HL-60/S4 (cell line): ENCODE results near the gene CSPG4.

ENCODE experiments used
- in situ Hi-C: fragments of 300-500 bp; cut with MboI; formaldehyde crosslinking; loops from 2 replicates; pipeline ENCODE4 v1.14.3; 2022; ENCODE audit warnings: low sequenced_read_pairs

CSPG4 gene

DNA sequence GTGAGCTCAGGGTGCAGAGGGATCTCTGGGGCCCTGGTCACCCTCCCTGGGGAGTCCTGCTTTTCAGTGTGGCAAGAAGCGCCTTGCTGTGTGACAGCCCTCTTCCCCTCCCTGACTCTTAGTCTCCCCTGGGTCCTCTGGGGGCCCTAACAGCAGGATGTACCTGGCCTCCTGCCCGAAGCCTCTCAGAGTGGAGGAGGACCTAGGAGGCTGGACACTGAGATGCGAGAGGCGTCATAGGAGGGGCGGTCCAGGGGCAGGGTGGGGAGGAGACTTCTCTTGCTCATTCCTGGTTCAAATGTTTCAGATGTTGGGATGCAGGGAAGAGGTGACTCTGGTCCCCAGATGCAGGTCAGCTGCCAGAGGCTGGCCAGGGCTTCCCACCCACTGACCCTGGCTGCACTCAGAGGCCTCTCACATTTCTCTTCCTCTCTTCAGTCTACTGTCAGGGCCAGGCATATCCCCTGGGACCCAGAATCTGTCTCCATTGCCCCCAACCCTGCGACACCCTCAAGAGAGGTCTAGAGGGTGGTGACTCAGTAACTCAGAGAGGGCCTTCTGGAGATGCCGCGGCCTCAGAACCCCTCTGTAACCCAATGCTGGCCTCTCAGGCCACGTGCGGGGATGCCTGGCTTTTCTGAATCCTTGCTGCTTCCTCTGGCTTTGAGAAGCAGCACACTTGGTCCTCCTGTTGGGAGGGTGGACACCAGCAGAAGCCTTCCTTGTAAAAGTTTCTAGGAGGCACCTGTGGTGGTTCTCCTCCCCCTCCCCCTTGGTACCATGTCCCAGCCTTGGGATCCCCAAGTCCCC lies 39.0 kb downstream of the CSPG4 start:
- in situ Hi-C loops = loop anchor here (10.0 kb wide), 1 partner anchor 449 kb away; no protein-coding TSS in a partner anchor

DNA sequence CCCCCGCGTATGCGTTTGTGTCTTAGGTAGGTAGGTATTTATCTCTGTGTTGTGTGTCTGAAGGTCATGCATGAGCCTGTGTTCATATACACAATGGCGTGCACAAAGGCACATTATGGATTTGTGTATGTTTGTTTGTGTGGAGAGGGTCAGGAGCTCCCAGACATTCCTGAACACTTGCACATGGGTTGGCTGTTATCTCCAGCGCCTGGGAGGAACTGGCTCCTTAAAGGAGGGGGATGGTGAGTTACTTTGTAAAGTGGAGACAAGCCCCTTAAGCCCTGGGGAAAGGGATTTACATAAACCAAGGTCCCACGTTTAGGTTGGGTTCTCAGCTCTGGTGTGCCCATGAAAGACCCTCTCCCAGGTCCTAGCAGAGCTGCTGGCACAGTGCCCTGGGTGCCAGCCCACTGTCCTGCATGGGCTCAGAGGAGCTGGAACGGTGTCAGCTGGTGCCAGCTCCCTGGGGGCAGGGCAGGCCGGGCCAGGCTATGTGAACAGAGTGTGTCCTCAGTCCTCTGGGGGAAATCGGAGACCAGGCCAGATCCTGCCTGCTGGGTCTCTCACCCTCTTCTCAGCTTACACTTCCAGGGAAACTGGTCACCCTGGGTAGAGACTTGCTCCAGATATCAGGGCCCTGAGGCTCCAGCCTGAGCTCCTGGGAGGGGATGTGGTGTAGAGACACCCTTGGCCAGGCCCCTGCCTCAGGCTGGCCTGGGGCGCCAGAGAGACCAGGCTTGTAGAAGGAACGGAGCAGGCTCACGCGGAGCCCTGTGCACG lies 39.8 kb downstream of the CSPG4 start:
- in situ Hi-C loops = loop anchor here (10.0 kb wide), 1 partner anchor 448 kb away; no protein-coding TSS in a partner anchor

DNA sequence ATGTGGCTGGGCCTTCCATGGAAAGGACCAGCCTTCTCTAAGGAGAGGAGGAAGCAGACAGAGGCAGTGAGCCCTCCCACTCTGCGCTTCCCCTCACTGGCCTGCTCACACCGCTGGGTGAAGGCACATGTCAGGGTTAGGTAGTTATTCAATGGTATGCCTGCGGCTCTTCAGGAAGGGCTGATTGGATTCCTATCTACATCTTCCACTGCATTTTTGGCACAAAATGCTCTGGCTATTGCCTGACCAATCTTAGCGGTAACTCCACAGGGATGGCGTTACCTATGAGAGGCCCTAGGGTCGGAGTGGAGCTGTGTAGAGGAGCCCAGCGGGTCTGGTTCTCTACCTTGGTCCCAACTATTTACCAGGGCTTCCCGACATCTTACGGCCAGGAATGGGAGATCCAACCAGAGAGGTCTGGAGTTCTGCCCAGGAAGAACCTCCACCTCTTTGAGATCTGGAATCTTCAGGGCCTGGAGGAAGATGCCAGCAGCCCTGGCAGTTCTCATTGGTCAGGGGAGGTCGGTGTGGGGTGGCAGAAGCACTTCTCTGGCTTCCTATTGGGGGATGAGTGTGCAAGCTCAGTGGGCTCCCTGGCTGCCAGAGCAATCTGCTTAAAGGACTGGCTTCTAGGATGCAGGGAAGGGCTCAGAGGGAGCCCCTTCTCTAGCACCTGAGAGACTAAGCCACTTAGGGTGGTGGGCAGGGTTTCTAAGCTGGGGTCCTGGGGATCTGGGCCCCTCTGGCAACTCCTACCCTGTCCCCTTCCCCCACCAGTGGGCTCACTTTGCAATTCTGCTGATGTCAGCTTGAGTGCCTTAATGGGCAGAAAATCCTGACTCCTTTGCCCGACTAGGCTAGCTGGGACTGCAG lies 40.7 kb downstream of the CSPG4 start:
- in situ Hi-C loops = loop anchor here (10.0 kb wide), 1 partner anchor 447 kb away; no protein-coding TSS in a partner anchor

DNA sequence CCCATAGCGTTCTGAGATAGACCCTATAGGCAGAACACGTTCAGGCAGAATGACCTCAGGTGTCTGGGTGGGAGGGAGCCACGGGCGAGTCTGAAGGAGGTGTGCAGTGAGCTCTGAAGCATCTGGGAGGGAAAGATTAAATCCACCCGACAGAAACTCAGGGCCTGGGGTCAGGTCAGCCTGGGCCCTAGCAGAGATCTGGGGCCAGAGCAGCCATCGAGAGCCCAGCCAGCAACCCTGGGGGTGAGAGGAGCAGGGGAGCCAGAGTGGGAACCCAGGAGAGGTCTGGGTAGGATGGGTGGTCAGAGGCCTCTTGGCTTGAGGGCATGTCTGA lies 42.8 kb downstream of the CSPG4 start:
- in situ Hi-C loops = loop anchor here (10.0 kb wide), 1 partner anchor 445 kb away; no protein-coding TSS in a partner anchor

DNA sequence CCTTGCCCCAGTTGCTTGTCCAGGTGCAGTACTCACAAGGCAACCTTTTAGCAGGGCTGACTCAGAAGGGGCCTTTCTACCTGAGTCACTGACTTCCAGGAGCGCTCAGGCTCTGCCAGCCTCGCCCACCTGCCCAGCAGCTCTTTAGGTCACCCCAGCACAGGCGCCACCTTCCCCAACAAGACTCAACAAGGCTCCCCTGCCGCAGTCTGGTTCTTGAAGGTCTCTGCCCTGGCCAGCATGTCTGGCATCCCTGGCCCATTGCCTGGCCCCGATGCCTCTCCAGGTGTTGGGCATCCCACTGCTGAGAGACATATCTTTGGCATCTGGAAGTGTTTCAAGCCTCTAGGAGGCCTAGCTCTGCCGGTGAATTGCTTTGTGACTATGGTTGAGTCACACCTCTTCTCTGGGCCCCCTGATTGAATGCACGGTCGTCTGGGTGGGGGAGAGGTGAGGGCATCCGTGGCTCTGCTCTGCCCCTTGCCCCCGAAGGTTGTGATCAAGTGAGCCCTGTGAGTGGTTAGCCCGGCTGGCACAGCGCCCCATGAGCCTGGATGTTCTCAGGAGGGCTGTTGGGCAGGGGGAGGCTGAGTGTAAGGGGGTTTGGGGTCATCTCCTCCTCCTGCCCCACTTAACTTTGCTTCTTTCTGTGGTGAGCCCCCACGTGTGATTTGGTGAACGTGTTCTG lies 43.3 kb downstream of the CSPG4 start:
- in situ Hi-C loops = no loop called here

DNA sequence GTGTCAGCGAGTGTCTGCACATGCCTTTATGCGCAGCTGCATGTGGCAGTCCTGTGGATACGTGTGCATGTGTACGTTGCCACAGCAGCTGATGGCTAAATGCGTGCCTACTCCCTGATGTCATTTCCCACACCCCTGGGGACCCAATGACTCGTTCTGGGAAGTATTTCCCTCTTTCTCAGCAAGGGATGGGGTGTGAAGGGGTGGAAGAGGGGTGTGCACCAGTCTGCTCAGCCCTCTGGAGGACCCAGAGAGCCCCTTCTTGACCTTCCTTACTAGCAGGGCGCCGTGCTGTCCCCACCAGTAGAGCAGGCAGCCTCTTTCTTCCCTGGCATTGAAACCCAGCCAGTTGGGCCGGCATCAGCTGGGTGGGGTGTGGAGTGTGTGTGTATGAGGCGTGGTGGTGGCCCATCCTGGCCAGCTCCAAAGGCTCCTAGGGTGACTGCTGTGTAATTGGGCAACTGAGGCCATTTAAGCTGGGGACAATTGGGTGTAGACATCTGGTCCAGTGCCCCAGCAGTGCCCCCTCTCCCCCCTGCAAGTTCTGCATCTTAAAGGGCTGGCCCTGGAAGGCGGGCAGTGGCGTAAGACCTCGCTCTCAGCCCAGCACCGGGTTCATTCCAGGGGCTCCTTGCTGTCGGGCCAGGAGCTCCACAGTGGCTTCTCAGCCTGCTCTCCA lies 45.7 kb downstream of the CSPG4 start:
- in situ Hi-C loops = no loop called here

DNA sequence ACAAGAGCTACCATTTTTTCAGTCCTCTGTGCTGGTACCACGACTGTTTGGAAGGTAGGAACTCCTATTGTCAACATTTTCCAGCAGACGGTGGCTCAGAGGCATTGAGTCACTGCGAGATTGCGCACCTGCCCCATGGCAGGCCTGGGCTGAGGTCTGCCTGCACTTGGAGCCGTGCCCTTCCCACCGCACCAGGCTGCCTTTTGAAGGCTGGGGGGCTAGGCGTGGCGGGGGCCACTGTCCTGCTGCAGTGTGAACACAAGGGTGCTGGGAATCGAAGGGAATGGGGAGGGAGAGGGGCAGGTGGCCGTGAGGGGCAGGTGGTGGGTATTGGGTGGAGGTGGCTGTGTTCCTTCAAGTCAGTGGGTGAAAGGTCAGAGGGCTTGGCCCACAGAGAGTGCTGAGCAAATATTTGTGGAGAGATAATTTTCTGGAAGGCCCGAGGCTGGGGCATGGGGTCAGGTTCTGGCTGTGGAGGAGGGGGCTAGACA lies 48.7 kb downstream of the CSPG4 start:
- in situ Hi-C loops = no loop called here

DNA sequence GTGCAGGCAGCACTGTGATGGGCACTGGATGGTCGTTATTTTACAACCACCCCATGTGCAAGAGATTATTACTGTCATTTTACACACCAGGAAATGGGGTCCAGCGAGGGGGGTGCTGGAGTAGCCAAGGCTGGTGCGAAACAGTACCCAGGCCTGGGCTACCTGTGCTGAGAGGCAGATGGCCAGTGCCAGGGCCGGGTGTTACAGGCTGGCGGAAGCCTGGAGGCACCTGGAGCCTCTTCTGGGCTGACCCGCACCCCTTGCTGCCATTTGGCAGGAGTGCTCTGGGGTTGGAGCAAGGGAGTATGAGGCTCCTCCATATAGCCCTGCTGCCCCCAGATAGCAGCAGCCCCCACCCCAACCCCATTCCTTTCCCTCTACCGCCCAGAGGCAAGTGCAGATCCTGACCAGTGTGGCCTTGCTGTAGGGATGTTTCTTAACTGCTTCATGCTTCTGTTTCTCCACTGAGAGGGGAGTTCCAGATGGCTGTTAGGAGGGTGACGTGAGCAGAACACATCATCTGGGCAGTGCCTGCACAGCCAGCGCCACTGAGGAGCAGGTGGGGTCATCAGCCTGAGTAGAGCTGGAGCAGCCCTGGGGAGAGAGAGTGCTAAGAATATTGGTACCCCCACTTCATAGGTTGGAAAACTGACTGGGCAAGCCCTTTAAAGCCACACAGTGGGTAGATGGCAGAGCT lies 49.7 kb downstream of the CSPG4 start:
- in situ Hi-C loops = no loop called here

DNA sequence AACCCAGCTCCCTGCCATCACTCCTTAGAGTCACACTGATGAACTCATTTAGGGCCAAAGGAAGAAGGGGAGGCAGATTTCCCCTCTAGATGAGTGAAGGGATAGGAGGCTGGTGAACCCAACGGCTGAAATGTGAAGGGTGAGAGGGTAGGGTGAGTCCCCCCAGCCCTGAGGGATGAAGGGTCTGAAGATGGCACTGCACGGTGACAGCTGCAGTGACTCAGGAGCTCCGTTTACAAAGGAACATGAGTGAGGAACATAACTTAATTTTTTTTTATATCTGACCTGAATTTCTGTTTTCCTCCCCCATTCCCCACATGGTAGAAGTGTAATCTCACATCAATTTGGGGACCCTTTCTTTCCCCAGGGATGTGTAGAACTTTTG lies 50.9 kb downstream of the CSPG4 start:
- in situ Hi-C loops = no loop called here

DNA sequence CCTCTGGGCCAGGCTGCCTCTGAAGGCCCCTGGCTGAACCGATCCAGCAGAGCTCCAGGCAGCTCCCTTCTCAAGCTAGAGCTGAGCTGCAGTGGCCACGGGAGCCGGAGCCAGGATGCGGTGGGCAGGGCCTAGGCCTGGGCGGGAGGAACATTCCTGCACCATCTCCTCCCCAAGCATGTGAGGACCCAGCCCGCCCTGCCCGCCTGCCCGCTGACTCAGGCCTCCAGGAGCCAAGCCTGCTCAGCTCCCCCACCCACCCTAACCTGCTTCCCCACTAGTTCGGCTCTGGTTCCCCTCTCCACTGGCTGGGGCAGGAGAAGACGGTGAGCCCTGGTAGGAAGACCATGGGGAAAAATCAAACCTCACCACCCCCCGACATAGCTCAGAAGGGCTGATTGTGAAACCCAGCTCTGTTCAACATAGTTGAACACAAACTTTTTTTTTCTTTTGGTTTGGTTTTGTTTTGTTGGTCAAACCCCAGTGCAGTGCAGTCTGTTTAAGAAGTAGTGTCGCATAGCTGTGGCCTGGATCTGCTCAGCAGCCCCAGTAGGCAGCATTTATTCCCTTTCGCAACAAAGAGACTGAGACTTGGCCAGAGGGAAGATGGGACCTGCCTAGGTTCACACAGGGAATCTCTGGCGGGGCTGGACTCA lies 51.4 kb downstream of the CSPG4 start:
- in situ Hi-C loops = no loop called here

DNA sequence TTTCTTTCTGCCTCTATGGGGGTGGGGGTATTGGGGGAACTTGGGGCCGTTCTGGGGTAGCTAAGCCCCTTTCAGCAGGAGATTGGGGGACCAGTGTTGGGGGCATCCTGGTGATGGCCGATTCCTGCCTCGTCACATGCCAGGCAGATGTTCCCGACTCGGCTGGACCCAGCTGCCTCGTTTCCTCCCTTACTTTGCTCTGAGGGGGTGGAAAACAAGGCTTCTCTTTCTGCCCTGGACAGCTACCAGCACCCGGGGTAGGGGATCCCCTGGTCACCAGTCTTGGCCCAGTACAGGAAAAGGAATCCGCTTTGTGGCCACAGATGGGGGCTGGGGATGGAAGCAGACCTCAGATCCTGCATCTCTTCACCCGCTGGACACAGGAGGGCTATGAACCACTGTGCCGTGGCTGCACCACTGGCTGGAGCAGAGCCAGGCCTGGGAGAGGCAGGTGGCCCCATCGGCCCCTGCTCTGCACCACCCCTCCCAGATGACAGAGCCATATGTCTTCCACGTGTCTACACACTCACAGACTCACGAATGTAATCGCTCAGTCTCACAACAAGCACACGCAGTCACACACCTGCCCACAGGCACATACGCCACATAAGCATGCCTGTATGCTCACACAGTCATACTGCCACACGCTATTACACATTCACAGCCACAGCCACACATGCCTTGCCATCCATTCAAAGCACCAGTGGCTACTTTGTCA lies 52.6 kb downstream of the CSPG4 start:
- in situ Hi-C loops = no loop called here

DNA sequence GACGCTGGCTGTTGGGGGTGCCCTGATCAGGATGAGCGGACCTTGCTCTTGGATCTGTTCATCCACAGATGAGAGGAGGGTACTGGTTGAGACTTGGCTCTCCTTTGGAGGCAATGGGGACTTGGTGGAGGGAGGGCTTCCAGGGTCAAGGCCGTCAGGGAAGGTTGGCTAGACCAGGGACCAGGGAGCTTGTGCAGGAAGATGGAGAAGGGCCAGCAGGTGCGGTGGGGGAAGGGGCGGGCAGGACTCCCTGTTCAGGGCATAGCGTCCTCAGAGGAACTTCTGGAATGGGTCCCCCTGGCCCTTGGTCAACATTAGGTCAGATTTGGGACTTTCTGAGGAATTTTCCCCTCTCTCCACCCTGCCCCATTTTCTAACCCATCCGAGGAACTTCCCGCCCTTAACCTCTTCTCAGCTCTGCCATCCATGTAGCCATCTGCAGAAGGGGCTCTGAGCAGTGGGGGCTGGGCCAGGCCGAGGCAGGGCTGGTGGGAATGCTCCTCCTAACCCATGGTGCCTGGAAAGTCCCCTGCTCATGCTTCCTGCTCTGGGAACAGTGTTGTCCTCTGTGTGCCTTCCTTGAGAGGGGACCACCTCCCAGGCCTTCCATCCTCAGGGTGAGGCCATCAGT lies 53.4 kb downstream of the CSPG4 start:
- in situ Hi-C loops = no loop called here

DNA sequence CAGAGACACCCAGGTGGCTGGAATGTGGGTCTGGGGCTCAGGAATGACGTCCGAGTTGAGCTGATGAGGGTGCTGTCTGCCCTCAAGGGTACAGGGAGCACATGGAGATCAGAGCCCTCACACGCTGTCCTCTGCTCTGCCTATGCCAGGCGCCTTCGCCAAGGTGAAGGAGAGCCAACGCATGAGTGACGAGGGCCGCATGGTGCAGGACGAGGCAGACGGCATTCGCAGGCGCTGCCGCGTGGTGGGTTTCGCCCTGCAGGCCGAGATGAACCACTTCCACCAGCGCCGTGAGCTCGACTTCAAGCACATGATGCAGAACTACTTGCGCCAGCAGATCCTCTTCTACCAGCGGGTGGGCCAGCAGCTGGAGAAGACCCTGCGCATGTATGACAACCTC lies 55.8 kb downstream of the CSPG4 start:
- in situ Hi-C loops = no loop called here

DNA sequence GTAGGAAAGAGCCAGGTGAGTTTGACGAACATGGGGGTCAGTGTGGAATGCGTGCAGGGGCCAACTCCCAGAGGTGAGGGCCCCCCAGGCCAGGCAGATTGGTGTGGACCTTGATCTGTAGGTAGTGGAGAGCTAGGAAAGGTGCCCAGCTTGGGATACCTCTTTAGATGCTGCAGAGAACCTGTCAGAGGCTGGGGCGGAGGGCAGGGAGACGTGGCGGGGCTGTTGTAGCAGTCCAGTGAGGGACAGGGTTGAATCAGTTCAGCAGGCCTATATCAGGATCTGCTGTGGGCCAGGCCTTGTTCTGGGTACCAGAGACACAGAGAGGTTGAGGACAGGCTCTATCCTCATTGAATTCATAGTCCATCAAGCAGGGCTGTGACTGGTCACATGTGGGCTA lies 56.3 kb downstream of the CSPG4 start:
- in situ Hi-C loops = no loop called here

DNA sequence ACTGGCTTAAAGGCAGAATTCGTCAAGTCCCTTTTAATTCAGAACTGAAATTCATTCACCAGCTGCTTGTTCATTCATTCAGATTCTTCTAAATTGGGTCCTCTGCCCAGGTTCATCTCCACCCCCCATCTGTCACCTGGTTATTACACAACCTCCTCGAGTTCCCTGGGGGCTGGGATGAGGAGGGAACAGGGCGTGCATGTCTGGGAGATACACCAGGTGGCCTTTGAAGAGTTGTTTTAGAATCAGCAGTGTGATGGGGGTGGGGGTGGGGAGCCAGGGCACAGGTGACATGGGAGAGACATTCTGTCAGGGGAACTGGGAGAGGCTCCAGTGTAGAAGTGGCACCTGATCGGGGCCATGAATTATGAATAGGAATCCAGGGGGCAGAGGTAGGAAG lies 56.7 kb downstream of the CSPG4 start:
- in situ Hi-C loops = no loop called here

DNA sequence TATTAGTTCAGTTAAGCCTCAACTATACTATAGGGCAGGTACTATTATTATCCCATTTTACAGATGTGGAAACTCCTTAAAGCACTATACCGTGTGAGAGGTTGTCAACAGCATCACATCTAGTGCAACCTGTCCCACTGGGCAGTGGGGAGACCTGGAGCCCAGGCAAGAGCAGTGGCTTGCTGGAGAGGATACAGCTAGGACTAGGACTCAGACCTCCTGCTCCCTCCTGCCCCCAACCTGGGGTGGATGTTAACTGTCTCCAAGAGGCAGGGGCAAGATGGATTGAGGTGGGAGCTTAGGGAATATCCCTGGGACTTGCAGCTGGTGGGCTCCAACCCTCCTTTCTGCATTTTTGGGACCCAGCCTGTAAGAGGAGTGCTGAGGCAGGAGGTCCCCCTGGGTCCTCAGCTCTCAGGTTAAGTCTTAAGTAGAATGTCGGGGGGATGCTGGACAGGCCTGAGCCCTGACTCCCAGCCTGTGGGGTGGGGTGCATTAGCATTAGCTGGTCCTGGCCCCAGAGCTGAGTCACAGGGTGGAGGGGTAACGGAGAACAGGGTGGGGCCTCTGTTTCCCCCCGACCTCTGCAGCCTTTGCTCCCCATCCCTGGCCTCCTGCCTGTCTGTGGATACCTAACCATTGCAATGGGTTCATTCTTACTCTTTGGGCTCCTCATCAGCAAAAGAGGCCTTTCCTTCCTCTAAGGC lies 58.3 kb downstream of the CSPG4 start:
- in situ Hi-C loops = no loop called here

DNA sequence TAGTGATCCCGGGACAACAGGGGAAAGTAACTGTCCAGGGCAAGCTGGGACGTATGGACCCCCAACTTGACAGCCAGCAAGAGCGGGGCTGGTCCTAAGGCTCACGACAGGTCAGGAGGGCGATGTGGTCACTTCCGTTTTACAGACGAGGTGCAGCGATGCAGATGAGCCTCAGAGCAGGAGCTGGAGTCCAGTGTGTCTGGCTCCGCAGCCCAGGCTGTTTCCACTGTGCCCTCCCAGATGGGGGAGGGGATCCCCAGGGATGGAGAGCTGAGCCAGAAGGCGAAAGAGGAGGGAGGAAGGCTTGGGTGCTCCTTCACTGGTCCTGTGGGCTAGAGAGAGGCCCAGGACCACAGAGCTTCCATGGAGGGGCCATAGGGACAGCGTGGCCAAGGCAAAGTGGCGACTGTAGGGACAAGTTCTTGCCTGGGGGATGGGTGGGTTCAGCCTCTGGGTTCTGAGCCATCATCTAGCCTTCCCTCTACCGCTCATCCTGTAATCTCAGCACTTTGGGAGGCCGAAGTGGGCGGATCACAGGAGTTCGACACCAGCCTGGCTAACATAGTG lies 59.2 kb downstream of the CSPG4 start:
- in situ Hi-C loops = no loop called here
